ENCODE measurements around the gene NNMT. TPM values are rescaled to one million over a fixed set of nuclear protein-coding genes. Genes with fewer than 3 reads are reported as not detected.

Gene NNMT
- total and polyA plus RNA-seq, 9 of the 15 experiments (the other 6 are each of a cell fraction or from before 2014, with no cell fraction given) = 6.1 to 15.0 (median 11.2) TPM

- TF ChIP-seq, protein P1, sequence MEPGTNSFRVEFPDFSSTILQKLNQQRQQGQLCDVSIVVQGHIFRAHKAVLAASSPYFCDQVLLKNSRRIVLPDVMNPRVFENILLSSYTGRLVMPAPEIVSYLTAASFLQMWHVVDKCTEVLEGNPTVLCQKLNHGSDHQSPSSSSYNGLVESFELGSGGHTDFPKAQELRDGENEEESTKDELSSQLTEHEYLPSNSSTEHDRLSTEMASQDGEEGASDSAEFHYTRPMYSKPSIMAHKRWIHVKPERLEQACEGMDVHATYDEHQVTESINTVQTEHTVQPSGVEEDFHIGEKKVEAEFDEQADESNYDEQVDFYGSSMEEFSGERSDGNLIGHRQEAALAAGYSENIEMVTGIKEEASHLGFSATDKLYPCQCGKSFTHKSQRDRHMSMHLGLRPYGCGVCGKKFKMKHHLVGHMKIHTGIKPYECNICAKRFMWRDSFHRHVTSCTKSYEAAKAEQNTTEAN (CRISPR knock-in tag; IDR thresholded peaks at IDR 0.05) = no peak
- TF ChIP-seq ZNF324 (CRISPR knock-in tag; IDR thresholded peaks at IDR 0.05) = no peak
- no peak for TF ChIP-seq ZNF197 (CRISPR knock-in tag; IDR thresholded peaks at IDR 0.05; ENCODE audit: low read depth)
- TF ChIP-seq RB1 (IDR thresholded peaks at IDR 0.05; ENCODE audit: low read depth) = no peak
- TF ChIP-seq SNIP1 (IDR thresholded peaks at IDR 0.05; ENCODE audit: low read depth) = no peak
- TF ChIP-seq PYGO2 (tag; IDR thresholded peaks at IDR 0.05) = no peak
- TF ChIP-seq, protein P2, sequence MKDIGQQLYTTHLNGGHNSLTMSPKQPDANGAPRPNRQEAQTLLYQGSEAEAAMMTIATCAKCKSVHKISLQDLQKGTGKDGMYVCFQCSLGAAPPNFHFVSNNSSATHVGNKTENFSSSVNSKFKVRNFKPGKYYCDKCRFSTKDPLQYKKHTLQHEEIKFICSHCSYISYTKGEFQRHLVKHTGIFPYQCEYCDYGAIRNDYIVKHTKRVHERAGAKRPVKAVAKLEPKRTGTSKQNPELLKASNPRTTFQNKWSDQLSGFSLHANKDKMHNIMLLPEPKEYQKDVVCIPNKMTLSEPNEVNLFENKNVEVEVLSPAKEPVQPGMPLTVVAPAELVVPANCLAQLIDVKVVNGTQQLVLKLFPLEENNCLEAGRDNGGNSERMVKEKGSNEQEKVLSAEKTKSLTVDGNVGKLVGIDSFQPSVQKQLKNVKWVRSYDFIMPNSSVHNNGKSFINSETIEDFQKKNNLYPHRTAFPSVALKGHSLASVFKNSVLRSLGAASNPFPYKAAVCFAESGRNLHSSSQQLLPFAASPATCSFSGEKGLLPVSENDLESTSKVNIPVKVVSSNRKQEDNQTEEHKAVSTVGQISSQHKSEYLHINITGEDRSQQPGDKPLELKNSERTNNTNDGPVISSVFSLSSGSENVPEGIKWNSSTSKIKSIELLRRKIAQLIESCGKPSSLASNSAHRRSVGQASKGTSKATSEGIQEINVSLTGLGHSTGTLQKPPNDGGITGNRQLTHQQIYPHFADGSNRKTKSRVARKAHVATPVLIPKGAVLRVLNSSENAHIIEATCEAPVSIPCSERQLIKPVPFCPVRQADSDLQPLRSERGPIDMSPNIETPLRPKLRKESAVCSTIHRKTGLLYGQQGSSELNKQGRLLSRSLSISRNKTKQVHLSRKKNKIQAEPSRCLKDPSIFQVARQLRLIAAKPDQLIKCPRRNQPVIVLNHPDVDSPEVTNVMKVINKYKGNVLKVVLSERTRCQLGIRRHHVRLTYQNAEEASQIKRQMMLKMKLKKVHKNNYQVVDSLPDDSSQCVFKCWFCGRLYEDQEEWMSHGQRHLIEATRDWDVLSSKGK (CRISPR knock-in tag; IDR thresholded peaks at IDR 0.05) = no peak
- no peak for TF ChIP-seq NBN (IDR thresholded peaks at IDR 0.05; ENCODE audit: low read depth)
- TF ChIP-seq MNT (conservative IDR thresholded peaks at IDR 0.05) = no peak
- no peak for TF ChIP-seq MAFG (tag; conservative IDR thresholded peaks at IDR 0.05)
- TF ChIP-seq U2AF2 (optimal IDR thresholded peaks at IDR 0.05; ENCODE audit: low read depth, low read length) = no peak
- no peak for TF ChIP-seq BRF1 (IDR thresholded peaks at IDR 0.05; ENCODE audit: borderline replicate concordance, extremely low read depth, insufficient read length)
- TF ChIP-seq MAFK (IDR thresholded peaks at IDR 0.05; ENCODE audit: low read length) = no peak
Measured at GRCh38 chr11:114259124-114259526, 37.1 kb upstream of the NNMT start (continued).

All from K562 (cell line).